ENCODE results near the gene WRAP53.

WRAP53 gene

GRCh38 chr17:7704601-7705268 lies 16.5 kb downstream of the WRAP53 start, which contains the start of gene EFNB3:
EFNB3 (plus strand) TSS chr17:7705202; CDS start chr17:7705599, 397 bp downstream.
- Histone ChIP-seq H3K4me1 (ENCODE audit: low read length) (no peaks in the 10 kb centered on the region), H3K9me3 (ENCODE audit: insufficient read depth, low read length) (no peaks in the 10 kb centered on the region), H3K4me2 (ENCODE audit: low read length) (no peak within 1 kb of the TSS), H3K9ac (ENCODE audit: low read length) (no peak within 1 kb of the TSS), H3K36me3 (replicated peaks; ENCODE audit: low read depth, low read length) (no peaks in the 10 kb centered on the region), H3K79me2 (ENCODE audit: low read length) (no peaks in the 10 kb centered on the region), H3K4me3 (ENCODE audit: low read length) (no peak within 1 kb of the TSS), H3K27ac (ENCODE audit: low read length) (no peak within 1 kb of the TSS), H4K20me1 (ENCODE audit: insufficient read depth, low read length) (no peaks in the 10 kb centered on the region), H2AFZ (ENCODE audit: low read depth, low read length) (no peak within 1 kb of the TSS), H3K27me3 (ENCODE audit: low read depth, low read length) (peaks cover 11% of the 10 kb centered on the region)
- TF ChIP-seq, protein P1, sequence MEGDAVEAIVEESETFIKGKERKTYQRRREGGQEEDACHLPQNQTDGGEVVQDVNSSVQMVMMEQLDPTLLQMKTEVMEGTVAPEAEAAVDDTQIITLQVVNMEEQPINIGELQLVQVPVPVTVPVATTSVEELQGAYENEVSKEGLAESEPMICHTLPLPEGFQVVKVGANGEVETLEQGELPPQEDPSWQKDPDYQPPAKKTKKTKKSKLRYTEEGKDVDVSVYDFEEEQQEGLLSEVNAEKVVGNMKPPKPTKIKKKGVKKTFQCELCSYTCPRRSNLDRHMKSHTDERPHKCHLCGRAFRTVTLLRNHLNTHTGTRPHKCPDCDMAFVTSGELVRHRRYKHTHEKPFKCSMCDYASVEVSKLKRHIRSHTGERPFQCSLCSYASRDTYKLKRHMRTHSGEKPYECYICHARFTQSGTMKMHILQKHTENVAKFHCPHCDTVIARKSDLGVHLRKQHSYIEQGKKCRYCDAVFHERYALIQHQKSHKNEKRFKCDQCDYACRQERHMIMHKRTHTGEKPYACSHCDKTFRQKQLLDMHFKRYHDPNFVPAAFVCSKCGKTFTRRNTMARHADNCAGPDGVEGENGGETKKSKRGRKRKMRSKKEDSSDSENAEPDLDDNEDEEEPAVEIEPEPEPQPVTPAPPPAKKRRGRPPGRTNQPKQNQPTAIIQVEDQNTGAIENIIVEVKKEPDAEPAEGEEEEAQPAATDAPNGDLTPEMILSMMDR (IDR thresholded peaks at IDR 0.05; ENCODE audit: low read depth, low read length): no peak
- TF ChIP-seq EZH2phosphoT487 (IDR thresholded peaks at IDR 0.05; ENCODE audit: low read depth): no peak

DNA sequence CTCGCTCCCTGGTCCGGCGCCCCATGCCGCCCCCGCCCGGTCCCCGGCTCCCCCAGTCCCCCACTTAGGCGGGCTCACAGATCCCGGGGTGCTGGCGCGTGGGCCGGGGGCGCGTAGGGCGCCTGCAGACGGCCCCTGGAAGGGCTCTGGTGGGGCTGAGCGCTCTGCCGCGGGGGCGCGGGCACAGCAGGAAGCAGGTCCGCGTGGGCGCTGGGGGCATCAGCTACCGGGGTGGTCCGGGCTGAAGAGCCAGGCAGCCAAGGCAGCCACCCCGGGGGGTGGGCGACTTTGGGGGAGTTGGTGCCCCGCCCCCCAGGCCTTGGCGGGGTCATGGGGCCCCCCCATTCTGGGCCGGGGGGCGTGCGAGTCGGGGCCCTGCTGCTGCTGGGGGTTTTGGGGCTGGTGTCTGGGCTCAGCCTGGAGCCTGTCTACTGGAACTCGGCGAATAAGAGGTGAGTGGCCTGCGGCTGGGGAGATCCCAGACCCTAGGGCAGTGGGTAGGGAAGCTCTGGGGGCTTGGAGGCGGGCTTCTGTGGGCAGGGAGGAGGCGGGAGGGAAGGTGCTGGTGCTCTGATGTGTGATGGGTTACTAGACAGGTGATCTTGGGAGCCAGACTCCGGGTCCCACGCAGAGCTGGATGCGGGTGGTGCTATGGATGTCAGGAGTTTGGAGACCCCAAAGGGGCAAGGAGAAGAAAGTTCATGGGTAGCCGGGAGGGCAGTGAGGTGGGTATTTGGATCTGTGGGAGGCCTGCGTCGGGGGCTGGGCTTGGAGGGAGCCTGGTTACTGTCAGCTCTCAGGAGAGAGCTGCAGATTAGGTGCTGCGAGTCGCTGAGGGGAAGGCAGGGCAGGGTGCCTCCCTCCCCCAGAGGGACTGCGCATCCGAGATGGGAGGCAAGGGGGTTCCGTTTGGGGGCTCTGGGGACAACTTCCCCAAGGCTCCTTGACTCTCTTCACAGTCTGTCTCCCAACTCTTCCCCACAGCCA lies 17.3 kb downstream of the WRAP53 start:
- no peaks in the 10 kb centered on the region for H3K36me3 ChIP-seq (replicated peaks; ENCODE audit: low read depth, low read length)
- H4K20me1 ChIP-seq (ENCODE audit: insufficient read depth, low read length): no peaks in the 10 kb centered on the region
- H3K4me1 ChIP-seq (ENCODE audit: low read length): peaks cover 5% of the 10 kb centered on the region
- H3K4me3 ChIP-seq (ENCODE audit: low read length): no peak overlapping the region
- H3K9ac ChIP-seq (ENCODE audit: low read length): no peak overlapping the region
- no peak overlapping the region for H3K4me2 ChIP-seq (ENCODE audit: low read length)
- H3K27ac ChIP-seq (ENCODE audit: low read length): no peak overlapping the region
- no peaks in the 10 kb centered on the region for H3K79me2 ChIP-seq (ENCODE audit: low read length)
- no peak overlapping the region for H2AFZ ChIP-seq (ENCODE audit: low read depth, low read length)
- H3K27me3 ChIP-seq (ENCODE audit: low read depth, low read length): peaks cover 11% of the 10 kb centered on the region
- TF ChIP-seq, protein P1 (IDR thresholded peaks at IDR 0.05; ENCODE audit: low read depth, low read length): no peak
- no peak for TF ChIP-seq EZH2phosphoT487 (IDR thresholded peaks at IDR 0.05; ENCODE audit: low read depth)
- no peaks in the 10 kb centered on the region for H3K9me3 ChIP-seq (ENCODE audit: insufficient read depth, low read length)

DNA sequence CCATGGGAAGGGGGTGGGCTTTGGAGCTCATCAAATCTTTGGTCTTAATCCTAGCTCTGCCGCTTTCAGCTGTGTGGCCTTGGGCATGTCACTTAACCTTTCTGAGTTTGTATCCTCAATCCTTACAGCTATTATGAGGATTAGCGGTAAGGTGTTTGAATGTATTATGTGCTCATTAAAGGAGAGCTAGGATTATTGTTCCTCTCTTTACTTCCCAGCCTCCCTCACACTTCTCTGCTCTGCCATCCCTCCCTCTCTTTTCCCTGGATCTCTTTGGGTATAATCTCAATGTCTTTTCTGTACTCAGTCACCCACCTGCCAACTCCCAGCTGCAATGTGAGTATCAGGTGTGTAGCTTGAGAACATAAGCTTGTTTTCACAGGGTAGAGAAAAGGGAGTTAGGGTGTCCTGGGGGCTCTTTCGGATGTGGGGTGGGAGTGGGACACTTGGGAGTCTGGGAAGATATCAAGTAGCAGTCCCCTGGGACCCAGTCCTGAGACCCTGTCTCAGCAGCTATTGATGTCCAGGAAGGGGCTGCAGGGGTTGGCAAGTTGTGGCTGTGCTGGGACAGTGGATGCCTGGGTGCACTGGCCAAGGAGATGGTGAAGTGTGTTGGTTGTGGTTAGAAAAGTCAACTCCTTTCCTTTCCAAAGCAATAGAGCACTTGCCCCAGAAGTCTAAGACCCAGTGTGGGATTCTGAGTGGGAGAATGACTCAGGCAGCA lies 18.5 kb downstream of the WRAP53 start:
- Histone ChIP-seq H3K4me2 (ENCODE audit: low read length) (no peak overlapping the region), H4K20me1 (ENCODE audit: insufficient read depth, low read length) (no peaks in the 10 kb centered on the region), H3K4me1 (ENCODE audit: low read length) (peaks cover 9% of the 10 kb centered on the region), H2AFZ (ENCODE audit: low read depth, low read length) (no peak overlapping the region), H3K27ac (ENCODE audit: low read length) (no peak overlapping the region), H3K9ac (ENCODE audit: low read length) (no peak overlapping the region), H3K27me3 (ENCODE audit: low read depth, low read length) (peaks cover 11% of the 10 kb centered on the region), H3K4me3 (ENCODE audit: low read length) (no peak overlapping the region), H3K79me2 (ENCODE audit: low read length) (no peaks in the 10 kb centered on the region), H3K36me3 (replicated peaks; ENCODE audit: low read depth, low read length) (no peaks in the 10 kb centered on the region), H3K9me3 (ENCODE audit: insufficient read depth, low read length) (no peaks in the 10 kb centered on the region)
- TF ChIP-seq, protein P1 (IDR thresholded peaks at IDR 0.05; ENCODE audit: low read depth, low read length): no peak
- no peak for TF ChIP-seq EZH2phosphoT487 (IDR thresholded peaks at IDR 0.05; ENCODE audit: low read depth)

All from OCI-LY3 (cell line).